HG02798 (cell line): ENCODE results near the gene FHDC1.

Experiments used
- ATAC-seq: cut with Tn5 transposase; IDR thresholded peaks from one replicate; pipeline ENCODE4 v1.9.1; 2021; ENCODE audit warnings: mild to moderate bottlenecking; ENCODE audit not compliant: unreplicated experiment, poor library complexity

Gene FHDC1

DNA sequence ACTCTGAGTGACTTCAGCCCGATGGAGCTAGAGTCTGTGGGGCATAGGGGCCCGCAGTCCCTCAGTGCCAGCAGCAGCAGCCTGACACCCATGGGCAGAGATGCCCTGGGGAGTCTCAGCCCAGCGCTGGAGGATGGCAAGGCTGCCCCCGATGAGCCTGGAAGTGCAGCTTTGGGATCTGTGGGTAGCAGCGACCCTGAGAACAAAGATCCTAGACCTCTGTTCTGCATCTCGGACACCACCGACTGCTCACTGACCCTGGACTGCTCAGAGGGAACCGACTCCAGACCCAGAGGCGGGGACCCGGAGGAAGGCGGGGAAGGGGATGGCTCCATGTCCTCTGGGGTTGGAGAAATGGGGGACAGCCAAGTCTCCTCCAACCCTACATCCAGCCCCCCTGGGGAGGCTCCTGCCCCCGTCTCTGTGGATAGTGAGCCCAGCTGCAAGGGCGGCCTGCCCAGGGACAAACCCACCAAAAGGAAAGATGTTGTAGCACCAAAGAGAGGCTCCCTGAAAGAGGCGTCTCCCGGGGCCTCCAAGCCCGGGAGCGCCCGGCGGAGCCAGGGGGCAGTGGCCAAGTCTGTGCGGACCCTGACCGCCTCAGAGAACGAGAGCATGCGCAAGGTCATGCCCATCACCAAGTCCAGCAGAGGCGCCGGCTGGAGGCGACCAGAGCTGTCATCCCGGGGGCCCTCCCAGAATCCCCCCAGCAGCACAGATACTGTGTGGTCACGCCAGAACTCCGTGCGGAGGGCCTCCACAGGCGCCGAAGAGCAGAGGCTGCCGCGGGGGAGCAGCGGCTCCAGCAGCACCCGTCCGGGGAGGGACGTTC is 39.5 kb downstream of the FHDC1 start:
- no peak for ATAC-seq

DNA sequence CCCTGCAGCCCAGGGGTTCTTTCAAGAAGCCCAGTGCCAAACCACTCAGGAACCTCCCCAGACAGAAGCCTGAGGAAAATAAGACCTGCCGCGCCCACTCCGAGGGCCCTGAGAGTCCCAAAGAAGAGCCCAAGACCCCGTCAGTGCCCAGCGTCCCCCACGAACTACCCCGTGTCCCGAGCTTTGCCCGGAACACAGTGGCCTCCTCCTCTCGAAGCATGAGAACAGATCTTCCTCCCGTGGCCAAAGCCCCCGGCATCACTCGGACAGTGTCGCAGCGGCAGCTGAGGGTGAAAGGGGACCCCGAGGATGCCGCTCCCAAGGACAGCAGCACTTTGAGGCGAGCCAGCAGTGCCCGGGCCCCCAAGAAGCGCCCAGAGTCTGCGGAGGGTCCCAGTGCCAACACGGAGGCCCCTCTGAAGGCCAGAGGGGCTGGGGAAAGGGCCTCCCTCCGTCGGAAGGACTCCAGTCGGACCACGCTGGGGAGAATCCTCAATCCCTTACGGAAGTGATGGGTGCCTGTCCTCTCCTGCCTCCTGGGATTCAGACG is 40.2 kb downstream of the FHDC1 start:
- ATAC-seq: no peak

DNA sequence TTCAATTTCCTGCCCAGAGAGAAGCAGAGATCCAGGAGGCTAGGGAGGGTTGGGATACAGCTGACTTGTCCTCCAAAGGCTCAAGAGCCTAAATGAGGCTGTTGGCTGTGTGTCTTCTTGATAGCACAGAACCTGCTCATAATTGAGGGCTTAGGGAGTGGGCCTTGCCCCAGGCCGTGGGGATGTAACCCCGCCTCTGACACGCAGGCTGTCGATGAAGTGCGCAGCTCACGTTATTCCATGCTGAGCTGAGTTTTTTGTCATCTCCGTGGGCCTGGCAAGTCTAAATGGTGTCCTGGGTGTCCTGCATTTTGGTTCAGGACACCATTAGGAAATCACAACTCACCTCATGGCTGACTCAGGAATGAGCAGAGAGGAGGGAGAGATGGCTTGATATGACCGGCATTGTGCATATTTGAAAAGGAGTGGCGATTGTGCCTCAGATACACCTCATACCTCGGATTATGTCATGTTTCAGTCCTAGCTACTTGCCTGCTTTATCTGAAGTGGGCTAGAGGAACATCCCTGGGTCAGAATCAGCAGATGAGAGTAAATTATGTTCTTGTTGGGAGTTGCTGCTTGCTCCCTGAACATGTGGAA is 43.7 kb downstream of the FHDC1 start:
- ATAC-seq: no peak

DNA sequence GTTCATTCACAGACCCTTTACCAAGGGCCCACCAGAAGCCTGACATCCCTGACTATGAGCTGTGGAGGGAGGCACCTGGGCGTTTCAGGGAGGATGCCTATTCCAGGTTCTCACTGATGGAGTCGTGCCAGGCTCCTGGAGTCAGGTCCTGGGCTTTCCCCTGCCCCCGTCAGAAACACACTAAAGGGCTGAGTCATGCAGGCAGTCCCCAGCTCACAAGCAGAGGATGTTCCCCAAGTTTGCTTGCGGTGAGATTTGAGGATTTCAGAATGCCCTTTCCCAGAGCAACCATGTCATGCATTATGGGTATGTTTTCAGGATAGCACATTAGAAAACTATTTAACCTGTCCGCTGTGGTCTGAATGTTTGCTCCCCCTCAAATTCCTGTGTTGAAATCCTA is 45.2 kb downstream of the FHDC1 start:
- ATAC-seq: no peak

DNA sequence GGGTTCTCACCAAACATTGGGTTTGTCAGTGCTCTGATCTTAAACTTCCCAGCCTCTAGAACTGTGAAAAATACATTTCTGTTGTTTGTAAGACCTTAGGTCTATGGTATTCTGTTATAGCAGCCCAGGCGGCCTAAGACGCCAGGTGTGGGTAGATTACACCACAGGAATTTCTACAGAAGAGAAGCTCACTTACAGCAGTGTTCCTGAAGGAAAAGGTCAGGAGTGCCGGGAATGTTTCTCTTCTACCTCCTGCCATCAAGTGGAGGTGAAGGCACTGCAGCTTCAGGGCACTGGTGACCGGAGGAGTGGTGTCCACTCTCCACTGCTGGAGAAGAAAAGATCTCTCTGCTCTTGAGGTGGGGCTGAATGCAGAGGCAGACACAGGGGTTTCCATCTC is 45.7 kb downstream of the FHDC1 start:
- no peak for ATAC-seq

DNA sequence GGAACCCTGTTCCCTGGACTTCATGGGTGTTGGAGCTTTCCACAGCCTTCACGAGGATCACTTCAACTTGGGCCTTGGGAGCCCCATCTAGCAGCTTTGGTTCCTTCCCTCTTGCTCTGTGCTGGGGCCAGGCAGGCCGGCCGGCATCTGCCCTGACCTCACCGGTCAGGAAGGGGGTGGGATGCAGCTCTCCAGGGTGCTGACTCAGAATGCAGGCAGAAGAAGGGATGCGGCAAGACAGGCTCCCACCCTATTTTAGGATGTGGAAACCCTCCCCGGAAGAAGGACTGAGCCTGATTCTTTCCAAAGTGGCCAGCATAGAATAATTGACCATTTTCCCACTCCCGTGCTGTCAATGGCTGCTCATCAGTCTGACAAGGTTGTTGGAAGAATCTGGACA is 47.1 kb downstream of the FHDC1 start:
- ATAC-seq: no peak

DNA sequence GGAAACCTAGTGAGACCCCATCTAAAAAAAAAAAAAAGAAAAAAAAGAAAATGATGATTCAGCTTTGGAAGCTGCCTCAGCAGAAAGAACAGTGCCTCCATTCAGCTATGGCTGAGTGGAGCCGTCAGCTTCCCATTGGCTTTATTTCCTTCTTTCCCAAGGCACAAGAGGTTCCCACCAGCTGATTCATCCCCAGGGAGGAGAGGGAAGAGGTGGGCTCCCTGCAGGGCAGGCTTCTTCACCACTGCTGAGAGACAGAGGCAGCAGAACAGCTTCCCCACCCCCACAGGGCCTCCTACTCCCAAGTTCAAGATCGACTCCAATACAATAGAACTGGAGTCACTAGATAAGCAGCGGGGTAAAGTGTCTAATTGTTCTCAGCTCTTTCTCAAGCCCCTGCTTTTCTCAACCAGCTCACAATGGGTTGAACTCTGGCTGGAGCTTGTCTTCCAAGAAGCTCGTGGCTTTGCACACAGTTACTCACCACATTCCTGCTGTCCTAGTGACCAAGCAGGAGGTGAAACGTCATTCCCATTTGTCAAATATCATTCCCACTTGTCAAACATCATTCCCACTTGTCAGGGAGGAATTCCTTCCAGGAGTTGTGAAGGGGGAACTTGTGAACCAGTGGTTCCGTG is 47.8 kb downstream of the FHDC1 start:
- ATAC-seq: no peak

DNA sequence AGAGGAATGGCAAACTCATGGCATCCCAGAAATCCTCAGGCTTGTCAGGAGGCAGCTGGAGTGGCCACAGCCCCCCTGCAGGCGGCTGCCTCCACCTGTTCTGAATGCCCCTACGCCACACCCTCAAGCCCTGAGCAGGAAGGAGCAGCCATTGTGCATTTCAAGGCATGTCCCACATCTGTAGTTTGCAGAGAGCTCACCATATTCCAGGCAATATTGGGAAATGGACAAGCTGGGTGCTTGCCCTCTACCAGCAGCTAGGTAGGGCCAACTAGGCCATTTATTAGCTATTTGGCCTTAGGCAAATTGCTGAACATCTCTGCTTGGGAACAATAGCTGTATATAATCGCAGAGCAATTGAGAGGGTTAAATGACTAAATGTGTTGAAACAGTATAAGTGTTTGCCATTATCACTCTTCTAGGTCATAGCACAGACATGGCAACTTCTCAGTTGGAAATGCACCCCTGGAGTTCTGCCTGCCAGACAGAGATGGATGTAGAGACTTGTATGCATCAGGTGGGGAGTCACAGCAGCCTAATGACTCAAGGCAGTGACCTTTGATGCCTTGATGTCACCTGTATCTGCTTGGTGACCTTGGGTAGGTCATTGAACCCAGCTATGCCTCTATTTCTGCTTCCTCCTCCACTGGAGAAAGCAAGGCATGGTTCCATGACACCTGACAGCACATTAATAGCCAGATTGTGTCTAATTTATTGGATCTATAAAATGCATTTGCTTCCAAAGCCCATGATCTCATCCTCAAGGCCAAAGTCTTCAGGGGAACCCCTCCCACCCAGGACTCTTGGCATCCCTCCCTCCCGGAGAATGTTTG is 52.8 kb downstream of the FHDC1 start:
- no peak for ATAC-seq

DNA sequence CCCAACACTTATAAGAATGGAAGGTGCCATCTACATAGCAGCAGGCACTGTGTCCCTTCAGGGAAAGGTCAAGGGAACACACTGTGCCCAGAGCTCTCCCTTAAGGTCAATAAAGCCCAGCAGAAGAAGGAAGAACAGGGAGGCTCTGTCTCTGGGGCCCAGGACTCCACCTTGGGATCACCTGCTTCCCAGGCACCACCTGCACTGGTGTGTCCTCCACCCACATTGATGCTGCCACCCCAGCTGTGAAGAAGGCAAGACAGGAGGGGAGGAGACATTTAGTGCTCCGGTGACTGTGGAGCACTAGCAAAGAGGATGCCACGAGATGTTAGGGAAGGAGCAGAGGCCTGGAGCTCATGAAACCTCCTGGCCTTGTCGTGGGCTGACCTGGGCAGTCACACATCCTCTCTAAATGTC is 53.4 kb downstream of the FHDC1 start:
- ATAC-seq: no peak

DNA sequence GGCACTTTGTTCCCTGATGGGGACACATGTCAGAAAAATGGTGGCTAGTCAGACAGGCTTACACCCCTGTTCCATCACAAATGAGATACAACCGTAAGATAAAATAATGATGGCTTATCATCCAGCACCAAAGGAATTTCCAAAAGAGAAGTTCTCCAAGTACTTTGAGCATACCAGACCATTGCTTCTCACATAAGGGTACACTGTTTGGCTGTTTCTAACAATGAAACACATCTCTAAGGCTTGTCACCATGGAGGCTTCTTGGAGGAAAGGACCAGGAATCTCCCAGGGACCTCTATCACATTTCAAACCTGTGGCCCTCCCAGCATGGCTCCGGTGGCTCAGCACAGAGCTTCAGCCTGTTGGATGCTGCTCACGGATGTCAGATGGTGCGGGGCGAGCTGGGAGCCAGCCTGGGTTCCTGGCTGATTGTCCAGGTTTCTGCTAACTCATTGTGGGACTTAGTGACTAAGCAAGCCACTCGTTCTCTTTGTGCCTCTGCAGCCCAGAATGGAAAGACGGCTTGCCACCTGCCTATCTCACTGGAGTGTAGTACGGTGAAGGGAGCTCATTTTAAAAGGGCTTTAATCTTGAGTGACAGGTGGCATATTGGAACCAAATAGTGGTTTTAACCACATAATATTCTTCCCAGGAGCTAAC is 54.5 kb downstream of the FHDC1 start:
- no peak for ATAC-seq

DNA sequence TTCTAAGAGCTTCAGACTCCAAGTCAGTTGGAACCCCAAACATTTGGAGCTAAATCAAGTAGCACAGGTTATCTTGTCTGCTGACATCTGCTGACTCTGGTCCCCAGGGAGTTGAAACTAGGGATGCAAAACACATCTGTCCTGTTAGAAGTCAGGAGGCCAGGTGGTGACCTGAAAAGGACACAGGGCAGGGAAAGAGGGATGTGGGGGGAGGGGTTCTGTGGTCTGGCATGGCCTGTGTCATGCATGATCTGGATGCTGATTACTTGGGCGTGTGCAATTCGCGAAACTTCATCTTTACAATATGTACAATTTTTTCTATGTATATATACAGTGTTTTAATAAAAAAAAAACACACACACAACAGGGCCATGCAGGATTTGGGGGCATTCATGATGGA is 55.3 kb downstream of the FHDC1 start:
- no peak for ATAC-seq

DNA sequence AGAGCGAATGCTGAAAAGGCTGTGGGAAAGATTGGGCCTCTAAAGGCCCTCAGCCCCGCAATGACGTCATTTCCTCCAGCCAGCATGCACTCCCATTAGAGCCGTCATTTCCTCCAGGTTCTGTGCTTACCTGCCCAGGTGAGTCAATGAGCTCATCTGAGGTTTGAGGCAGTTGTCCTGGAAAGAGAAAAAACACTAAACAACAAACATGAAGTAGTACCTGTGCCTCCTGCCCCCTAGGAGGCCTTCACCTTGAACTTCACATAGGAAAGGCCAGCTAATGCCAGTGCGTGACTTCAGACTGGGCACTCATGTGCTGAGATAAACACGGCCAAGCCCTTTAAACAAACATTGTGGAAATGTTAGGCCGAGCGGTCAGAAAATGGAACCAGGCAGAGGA is 55.9 kb downstream of the FHDC1 start:
- ATAC-seq: no peak

DNA sequence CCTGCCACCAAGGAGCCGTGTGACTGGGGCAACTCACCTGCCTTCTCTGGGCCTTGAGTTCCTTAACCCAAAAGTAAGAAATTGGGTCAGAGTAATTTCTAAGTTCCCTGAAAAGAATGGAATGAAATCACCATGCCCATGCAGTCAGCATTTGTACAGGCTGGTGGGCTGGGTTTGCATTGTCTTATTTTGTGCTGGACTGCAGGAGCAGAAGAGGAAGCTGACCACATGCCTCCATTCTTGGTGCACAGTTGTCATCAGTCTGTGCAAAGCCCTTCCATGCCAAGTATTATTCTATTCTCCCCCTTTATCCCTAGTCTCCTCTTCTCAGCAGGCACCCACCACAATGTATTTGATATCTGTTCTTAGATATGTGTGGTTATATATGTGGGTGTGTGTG is 56.3 kb downstream of the FHDC1 start:
- no peak for ATAC-seq

DNA sequence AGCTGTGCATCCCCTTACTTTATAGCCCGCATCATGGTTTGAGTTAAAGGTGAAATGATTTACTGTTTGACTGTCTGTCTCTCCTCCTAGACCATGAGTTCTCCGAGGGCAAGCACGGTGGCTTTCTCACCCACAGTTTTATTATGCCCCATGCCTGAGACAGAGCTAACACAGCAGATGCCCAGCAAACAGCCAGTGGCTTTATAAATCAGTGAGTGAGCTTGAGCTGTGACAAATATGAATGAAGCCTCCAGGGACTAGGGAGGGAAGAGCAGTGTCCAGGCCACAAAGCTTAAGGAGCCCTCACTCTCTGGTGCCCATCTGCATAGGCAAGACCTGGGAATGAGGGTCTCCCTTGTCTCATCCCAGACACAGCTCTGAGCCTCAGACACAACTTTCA is 57.9 kb downstream of the FHDC1 start:
- ATAC-seq: no peak

DNA sequence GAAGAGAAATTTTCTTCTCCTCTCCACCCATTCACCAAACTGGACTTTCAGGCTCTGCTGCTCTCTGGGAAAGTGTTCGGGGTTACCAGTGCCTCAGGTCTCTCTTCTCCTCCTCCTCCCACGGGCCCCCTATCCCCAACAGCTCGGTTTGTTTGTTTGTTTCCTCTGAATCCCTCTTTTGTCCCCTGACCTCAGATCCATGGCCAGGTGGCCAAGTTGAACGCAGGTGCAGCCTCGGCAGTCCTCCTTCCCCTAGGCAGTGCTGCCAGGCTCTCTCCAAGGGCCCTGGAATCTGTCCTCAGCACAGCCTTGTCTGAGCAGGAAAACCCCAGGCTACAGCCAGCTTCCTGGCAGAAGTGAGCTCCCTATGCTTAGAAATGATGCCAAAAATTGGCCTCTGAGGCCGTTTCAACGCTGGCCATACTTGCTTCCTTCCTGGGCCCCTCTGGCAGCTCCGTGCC is 60.0 kb downstream of the FHDC1 start:
- no peak for ATAC-seq

DNA sequence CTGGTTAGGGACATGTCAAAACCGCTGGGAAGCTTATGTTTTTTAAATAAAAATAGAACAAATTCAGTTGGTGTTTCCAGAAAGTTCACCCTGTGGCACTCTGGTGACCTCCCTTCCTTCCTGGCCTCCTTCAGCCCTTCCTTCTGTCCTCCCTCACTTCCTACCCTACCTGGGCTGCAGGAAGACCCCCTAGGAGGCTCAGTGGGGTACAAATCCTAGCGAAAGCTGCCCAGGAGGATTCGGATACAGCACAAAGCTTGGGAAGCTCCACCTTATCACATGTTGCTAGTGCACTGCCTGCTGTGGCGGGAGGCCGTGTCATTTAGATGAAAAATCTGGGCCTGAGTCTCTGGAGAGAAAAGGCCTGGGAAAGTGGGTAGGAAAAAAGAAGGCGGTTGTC is 60.5 kb downstream of the FHDC1 start:
- no peak for ATAC-seq

DNA sequence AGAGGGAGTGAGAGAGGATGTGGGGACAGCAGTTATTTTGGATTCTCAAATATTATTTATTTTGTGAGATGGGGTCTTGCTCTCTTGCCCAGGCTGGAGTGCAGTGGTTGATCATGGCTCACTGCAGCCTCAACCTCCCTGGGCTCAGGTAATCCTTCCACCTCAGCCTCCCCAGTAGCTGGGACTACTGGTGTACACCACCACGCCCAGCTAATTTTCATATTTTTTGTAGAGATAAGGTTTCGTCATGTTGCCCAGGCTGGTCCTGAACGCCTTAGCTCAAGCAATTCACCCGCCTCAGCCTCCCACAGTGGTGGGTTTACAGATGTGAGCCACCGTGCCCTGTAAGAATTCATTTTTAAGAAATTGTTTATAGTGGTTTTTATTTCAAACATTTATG is 61.2 kb downstream of the FHDC1 start:
- no peak for ATAC-seq

DNA sequence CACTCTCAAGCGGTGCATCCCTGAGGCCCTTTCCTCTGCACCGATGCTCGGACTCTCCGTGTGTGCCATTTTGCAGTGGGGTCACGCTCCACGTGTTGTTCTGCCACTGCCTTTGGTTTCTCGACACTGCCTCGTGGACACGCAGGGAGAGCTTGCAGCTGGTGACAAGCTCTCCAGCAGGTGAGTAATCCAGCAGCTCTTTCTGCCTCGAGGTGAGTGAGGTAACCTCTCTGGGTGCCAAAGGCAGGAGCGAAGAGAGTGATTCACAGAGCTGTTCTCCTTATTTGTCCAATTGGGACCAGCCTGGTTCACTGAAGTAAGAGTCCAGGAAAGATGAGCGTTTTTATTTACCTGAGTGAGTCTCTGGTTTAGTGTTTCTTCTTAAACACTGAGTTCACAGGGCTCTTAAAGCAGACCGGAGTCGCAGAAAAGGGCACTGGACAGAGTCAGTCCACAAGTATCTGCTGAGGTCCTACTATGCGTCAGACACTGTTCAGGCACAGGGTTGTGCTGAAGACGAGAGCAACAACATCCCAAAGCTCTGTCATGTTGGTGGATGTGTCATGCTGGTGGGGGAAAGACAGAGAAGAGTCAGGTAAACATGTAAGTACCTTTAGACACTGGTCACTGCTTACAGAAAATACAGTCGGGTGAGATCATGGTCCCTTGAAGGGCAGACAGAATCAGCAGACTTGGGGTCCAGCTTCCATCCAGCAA is 61.8 kb downstream of the FHDC1 start:
- ATAC-seq: no peak

DNA sequence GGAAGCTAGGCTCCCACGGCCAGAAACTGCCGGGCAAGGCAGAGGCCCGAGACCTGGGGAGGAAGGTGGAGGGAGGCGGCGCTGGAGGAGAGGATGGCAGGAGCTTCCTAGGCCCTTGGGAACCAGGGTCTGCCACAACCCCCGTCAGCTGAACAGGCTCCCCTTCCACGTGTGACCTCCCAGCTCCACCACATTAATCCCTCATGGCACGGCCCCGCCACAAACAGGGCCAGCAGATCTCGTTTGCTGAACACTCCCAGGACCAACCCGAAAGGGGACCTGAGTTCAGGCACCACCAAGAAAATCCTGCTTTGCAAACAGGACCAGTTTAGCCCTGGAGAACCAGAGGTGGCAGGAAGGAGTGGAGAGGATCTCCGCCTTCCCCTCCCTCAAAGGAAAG is 62.7 kb downstream of the FHDC1 start:
- ATAC-seq: no peak
